GM12892 (cell line): Measurements from ENCODE around the gene NOC3L.

Experiments
- POLR2A ChIP-seq: IDR thresholded peaks from 2 replicates; pipeline ENCODE4 v1.6.1; 2011; ENCODE audit warnings: low read depth, low read length, control low read depth
- POLR2AphosphoS5 ChIP-seq: IDR thresholded peaks from 2 replicates; pipeline ENCODE4 v1.6.1; 2011; ENCODE audit warnings: low read depth, low read length, control low read depth
- TAF1 ChIP-seq: IDR thresholded peaks from 2 replicates; pipeline ENCODE4 v1.6.1; 2011; ENCODE audit warnings: low read depth, mild to moderate bottlenecking, control low read depth, low read length, borderline replicate concordance

- TF ChIP-seq POLR2A (no peak), POLR2AphosphoS5 (no peak), TAF1 (no peak)
Observed at GRCh38 chr10:94288361-94289101, 74.2 kb downstream of the NOC3L start.
